ENCODE results near the gene DNAJC4.

Gene DNAJC4

GRCh38 chr11:64208796-64209562 is 21.4 kb upstream of the DNAJC4 start:
- no peak for DNase-seq (ENCODE audit: low read depth)

DNA sequence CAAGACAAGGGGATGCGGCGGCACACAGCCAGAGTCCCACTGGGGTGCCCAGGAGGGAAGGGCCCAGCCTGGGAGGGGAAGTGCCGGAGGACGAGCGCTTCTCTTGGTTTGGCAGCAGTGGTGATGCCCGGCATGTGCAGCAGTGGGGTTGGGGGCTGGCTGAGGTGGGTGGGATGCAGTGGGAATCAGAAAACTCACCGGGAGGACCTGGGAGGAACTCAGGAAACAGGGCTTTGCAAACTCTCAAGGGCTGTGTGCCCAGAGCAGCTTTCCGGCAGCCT is 20.8 kb upstream of the DNAJC4 start:
- DNase-seq (ENCODE audit: low read depth) = no peak

DNA sequence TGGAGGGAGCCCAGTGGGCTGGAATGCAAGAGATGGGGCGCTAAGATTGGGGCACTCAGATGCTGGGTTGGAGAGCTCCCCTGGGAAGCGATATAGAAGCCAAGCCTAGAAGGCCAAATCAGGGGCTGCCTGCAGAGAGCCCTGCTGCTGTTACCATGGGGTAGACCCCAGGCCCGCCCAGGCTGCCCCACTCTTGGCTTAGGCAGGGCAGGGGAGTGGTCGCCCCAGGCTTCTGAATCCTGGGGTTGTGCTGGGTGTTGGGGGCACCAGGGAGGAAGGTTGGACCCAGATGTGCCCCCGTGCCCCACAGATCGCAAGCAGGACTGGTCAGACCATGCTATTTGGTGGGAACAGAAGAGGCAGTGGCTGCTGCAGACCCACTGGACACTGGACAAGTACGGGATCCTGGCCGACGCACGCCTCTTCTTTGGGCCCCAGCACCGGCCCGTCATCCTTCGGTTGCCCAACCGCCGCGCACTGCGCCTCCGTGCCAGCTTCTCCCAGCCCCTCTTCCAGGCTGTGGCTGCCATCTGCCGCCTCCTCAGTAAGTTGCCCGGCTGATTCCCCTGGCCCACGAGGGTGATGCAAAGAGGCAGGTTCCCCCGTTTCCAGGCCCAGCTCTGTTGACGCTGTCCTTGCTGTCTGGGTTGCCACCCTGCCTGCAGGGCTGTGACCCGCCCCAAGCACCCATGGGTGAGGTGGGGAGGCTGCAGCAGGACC is 19.9 kb upstream of the DNAJC4 start:
- DNase-seq (ENCODE audit: low read depth) = no peak

DNA sequence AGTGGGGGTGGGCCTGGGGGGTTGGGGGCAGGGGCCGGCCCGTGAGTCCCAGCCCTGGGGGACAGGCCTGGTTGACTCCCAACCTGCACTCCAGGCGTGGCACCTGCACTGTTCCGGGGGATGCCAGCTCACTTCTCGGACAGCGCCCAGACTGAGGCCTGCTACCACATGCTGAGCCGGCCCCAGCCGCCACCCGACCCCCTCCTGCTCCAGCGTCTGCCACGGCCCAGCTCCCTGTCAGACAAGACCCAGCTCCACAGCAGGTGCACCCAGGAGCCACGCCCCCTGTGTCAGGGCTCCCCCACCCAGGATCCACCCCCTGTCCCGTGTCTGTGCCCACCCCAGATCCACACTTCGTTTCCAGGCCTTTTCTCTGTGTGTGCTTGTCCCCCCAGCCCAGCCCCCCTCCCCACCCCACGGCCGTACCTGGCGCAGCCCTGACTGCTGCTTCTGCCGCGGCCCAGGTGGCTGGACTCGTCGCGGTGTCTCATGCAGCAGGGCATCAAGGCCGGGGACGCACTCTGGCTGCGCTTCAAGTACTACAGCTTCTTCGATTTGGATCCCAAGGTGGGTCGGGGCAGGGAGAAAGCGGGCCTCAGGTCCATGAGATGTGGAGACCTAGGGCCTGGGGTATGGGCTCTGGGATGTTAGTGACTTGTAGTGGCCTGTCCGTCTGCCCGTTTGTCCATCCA is 19.0 kb upstream of the DNAJC4 start:
- no peak for DNase-seq (ENCODE audit: low read depth)

- no peak for DNase-seq (ENCODE audit: low read depth)
Measured at GRCh38 chr11:64216879-64217278, 13.5 kb upstream of the DNAJC4 start.

DNA sequence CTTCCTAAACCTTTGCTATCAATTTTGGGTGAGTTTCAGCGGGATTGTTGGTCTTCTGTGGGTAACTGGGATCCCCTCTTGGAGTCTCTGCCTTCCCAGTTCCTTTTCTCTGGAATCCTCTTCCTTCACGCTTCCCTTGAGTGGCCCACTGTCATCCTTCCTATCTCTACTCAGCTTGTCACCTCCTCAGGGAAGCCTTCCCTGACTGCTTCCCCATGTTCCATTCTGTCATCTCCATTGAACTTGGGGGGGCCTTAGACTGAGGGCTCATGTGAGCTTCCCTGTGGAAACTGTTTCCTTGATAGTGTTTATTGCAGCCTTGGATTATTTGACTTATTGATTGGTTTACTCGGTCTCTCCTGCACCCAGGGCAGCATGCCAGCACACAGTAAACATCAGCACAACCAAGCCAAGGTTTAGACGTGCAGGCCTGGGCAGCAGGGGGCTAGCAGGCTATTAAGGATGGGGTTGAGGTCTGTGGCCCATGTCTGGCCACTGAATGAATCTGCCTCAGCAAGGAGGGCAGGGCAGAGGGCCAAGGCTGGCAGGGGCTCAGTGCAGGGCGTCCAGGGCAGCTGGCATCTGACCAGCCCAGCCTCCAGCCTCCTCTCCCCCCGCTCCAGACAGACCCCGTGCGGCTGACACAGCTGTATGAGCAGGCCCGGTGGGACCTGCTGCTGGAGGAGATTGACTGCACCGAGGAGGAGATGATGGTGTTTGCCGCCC is 11.6 kb upstream of the DNAJC4 start:
- DNase-seq (ENCODE audit: low read depth) = no peak

- no peak for DNase-seq (ENCODE audit: low read depth)
Measured at GRCh38 chr11:64219354-64219684, 11.0 kb upstream of the DNAJC4 start.

- DNase-seq (ENCODE audit: low read depth) = no peak
Measured at GRCh38 chr11:64219755-64220154, 10.6 kb upstream of the DNAJC4 start.

DNA sequence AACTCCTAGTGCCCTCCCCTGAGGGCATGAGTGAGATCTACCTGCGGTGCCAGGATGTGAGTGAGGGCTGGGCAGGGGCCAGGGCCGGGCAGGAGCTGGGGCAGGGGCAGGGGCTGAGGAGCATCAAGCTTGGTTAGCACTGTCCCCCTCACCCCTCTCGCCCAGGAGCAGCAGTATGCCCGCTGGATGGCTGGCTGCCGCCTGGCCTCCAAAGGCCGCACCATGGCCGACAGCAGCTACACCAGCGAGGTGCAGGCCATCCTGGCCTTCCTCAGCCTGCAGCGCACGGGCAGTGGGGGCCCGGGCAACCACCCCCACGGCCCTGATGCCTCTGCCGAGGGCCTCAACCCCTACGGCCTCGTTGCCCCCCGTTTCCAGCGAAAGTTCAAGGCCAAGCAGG is 10.1 kb upstream of the DNAJC4 start:
- DNase-seq (ENCODE audit: low read depth) = no peak

GRCh38 chr11:64220798-64221197 is 9.6 kb upstream of the DNAJC4 start:
- no peak for DNase-seq (ENCODE audit: low read depth)

DNA sequence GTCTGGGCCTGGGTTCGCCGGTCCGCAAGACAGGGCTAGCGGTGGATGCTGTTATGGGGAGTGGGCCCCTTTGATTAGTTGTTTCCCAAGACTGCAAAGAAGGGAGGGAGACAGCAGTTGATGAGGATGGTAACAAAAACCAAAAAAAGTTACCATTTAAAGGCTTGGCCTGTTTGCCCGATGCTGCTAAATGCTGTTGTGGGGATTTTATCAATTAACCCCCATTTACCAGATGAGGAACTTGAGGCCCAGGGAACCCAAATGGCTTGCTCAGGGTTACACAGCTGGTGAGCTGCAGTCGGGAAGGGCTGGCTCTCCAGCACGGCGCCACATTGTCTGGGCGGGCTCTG is 7.7 kb upstream of the DNAJC4 start:
- no peak for DNase-seq (ENCODE audit: low read depth)

GRCh38 chr11:64223001-64223651 is 7.2 kb upstream of the DNAJC4 start:
- DNase-seq (ENCODE audit: low read depth) = no peak

- DNase-seq (ENCODE audit: low read depth) = peak; percentile 25
Measured at GRCh38 chr11:64224151-64224890, 6.0 kb upstream of the DNAJC4 start.

- DNase-seq (ENCODE audit: low read depth) = no peak
Measured at GRCh38 chr11:64224891-64225607, 5.3 kb upstream of the DNAJC4 start.

GRCh38 chr11:64225608-64226506 is 4.5 kb upstream of the DNAJC4 start, which contains the start of the genes NUDT22 and TRPT1:
NUDT22 (plus strand) TSS chr11:64226274; CDS start chr11:64226653, 379 bp downstream.
TRPT1 (minus strand) TSS chr11:64226186; CDS start chr11:64225860, 326 bp downstream.
- peak; percentile 78 for DNase-seq (ENCODE audit: low read depth)

DNA sequence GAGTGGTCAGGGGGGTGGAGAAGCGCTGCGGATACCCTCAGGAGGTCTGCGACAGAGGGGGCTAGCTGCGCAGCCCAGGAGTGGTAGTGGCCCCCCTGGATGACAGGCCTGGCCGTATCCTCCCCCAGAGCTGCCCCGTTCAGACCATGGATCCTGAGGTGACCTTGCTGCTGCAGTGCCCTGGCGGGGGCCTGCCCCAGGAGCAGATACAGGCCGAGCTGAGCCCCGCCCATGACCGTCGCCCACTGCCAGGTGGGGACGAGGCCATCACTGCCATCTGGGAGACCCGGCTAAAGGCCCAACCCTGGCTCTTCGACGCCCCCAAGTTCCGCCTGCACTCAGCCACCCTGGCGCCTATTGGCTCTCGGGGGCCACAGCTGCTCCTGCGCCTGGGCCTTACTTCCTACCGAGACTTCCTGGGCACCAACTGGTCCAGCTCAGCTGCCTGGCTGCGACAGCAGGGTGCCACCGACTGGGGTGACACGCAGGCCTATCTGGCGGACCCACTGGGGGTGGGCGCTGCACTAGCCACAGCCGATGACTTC is 3.8 kb upstream of the DNAJC4 start:
- no peak for DNase-seq (ENCODE audit: low read depth)

- DNase-seq (ENCODE audit: low read depth) = no peak
Measured at GRCh38 chr11:64227405-64227956, 2.9 kb upstream of the DNAJC4 start.

GRCh38 chr11:64229090-64229743 is 1.1 kb upstream of the DNAJC4 start:
- no peak for DNase-seq (ENCODE audit: low read depth)

Data from iris pigment epithelial cell (primary cell).